ENCODE measurements around the gene HELZ2.
A peak's percentile ranks its signal among the peaks of the same experiment; 100 is the strongest.

Gene HELZ2

GRCh38 chr20:63570281-63571086 lies 3.6 kb downstream of the HELZ2 start:
- no peak for TF ChIP-seq EZH2phosphoT487 (IDR thresholded peaks at IDR 0.05; ENCODE audit: borderline replicate concordance, low read length)
- TF ChIP-seq, protein P1, sequence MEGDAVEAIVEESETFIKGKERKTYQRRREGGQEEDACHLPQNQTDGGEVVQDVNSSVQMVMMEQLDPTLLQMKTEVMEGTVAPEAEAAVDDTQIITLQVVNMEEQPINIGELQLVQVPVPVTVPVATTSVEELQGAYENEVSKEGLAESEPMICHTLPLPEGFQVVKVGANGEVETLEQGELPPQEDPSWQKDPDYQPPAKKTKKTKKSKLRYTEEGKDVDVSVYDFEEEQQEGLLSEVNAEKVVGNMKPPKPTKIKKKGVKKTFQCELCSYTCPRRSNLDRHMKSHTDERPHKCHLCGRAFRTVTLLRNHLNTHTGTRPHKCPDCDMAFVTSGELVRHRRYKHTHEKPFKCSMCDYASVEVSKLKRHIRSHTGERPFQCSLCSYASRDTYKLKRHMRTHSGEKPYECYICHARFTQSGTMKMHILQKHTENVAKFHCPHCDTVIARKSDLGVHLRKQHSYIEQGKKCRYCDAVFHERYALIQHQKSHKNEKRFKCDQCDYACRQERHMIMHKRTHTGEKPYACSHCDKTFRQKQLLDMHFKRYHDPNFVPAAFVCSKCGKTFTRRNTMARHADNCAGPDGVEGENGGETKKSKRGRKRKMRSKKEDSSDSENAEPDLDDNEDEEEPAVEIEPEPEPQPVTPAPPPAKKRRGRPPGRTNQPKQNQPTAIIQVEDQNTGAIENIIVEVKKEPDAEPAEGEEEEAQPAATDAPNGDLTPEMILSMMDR (IDR thresholded peaks at IDR 0.05; ENCODE audit: low read depth, low read length, poor library complexity, severe bottlenecking) = no peak
- H3K4me1 ChIP-seq (ENCODE audit: control insufficient read depth, low read length) = peaks cover 19% of the 10 kb centered on the region
- H3K27ac ChIP-seq (ENCODE audit: low read depth, low read length) = no peak overlapping the region
- peaks cover 3% of the 10 kb centered on the region; the same call in 1 of the 2 replicates for H4K20me1 ChIP-seq (ENCODE audit: control insufficient read depth, insufficient read depth, low read depth, low read length)
- no peak overlapping the region for H3K4me3 ChIP-seq (ENCODE audit: low read length)
- H3K4me2 ChIP-seq (ENCODE audit: low read length) = no peak overlapping the region
- H3F3A ChIP-seq (ENCODE audit: control insufficient read depth, insufficient read depth) = no peaks in the 10 kb centered on the region
- H3K9me3 ChIP-seq (ENCODE audit: control insufficient read depth, insufficient read depth, low read length) = no peaks in the 10 kb centered on the region
- no peaks in the 10 kb centered on the region for H3K9me2 ChIP-seq (replicated peaks; ENCODE audit: control insufficient read depth, low read length)
- peaks cover 36% of the 10 kb centered on the region for H3K27me3 ChIP-seq (ENCODE audit: control insufficient read depth, low read length)
- H3K79me2 ChIP-seq (ENCODE audit: control insufficient read depth, low read length) = no peaks in the 10 kb centered on the region
- no peaks in the 10 kb centered on the region for H3K36me3 ChIP-seq (ENCODE audit: control insufficient read depth, low read length)

DNA sequence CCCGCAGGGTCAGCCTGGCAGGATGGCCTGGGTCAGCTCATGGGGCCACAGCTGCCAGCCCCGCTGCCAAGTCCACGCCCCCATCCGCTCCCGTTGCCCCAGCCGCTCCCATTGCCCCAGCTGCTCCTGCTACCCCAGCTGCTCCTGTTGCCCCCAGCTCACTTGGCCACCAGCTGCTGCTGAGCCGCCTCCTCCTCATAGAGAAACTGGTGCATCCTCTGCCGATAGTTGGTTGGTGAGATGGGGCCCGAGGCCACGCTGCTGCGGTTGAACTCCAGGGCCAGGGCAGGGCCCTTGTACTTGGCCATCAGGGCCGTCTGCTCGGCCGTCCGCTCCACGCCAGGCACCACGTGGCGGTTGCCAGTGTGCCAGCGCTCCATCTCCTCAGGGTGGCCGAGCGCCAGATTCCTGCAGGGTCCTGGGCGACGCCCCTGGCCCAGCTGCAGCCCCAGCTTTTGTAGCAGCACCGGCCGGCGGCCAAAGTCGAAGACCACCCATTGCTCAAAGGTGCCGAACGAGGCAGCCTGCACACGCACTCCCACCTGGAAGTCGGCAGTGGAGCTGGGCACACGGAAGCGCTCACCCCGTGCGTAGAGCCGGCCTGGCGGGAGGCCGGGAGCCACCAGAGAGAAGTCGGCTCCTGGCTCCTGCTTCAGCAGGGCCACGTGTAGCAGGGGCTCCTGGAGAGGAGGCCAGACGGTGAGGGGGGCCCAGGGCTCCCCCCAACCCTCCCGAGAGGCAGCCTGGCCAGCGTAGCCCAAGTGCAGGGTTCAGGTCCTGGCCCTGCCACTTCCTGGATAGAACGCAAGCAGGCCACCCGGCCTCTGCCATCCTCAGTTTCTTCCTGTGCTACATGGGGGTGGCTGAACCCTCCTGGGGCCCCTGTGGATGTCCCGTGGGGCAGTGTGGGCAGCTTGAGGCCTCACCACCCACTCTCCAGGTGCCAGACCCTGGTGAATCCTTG lies 4.8 kb downstream of the HELZ2 start:
- no peak overlapping the region for H3K4me2 ChIP-seq (ENCODE audit: low read length)

GRCh38 chr20:63568170-63568981 lies 5.7 kb downstream of the HELZ2 start:
- no peaks in the 10 kb centered on the region for H3K79me2 ChIP-seq (ENCODE audit: control insufficient read depth, low read length)
- no peaks in the 10 kb centered on the region for H3F3A ChIP-seq (ENCODE audit: control insufficient read depth, insufficient read depth)
- peaks cover 3% of the 10 kb centered on the region; the same call in 1 of the 2 replicates for H4K20me1 ChIP-seq (ENCODE audit: control insufficient read depth, insufficient read depth, low read depth, low read length)
- H3K9me3 ChIP-seq (ENCODE audit: control insufficient read depth, insufficient read depth, low read length) = no peaks in the 10 kb centered on the region
- no peak for TF ChIP-seq EZH2phosphoT487 (IDR thresholded peaks at IDR 0.05; ENCODE audit: borderline replicate concordance, low read length)
- TF ChIP-seq, protein P1 (IDR thresholded peaks at IDR 0.05; ENCODE audit: low read depth, low read length, poor library complexity, severe bottlenecking) = no peak
- no peaks in the 10 kb centered on the region for H3K36me3 ChIP-seq (ENCODE audit: control insufficient read depth, low read length)
- 0 out of 2 replicates have a peak overlapping the region, but pooled peaks have one; percentile 1 for H3K4me2 ChIP-seq (ENCODE audit: low read length)
- H3K9me2 ChIP-seq (replicated peaks; ENCODE audit: control insufficient read depth, low read length) = no peaks in the 10 kb centered on the region
- H3K4me3 ChIP-seq (ENCODE audit: low read length) = no peak overlapping the region
- H3K27ac ChIP-seq (ENCODE audit: low read depth, low read length) = no peak overlapping the region
- H3K27me3 ChIP-seq (ENCODE audit: control insufficient read depth, low read length) = peaks cover 24% of the 10 kb centered on the region
- H3K4me1 ChIP-seq (ENCODE audit: control insufficient read depth, low read length) = peaks cover 12% of the 10 kb centered on the region

More for the DNA sequence above, 4.8 kb downstream of the HELZ2 start:
- H3K36me3 ChIP-seq (ENCODE audit: control insufficient read depth, low read length) = no peaks in the 10 kb centered on the region
- no peaks in the 10 kb centered on the region for H3K9me2 ChIP-seq (replicated peaks; ENCODE audit: control insufficient read depth, low read length)
- H3F3A ChIP-seq (ENCODE audit: control insufficient read depth, insufficient read depth) = no peaks in the 10 kb centered on the region
- H3K27ac ChIP-seq (ENCODE audit: low read depth, low read length) = no peak overlapping the region
- TF ChIP-seq, protein P1 (IDR thresholded peaks at IDR 0.05; ENCODE audit: low read depth, low read length, poor library complexity, severe bottlenecking) = no peak
- TF ChIP-seq EZH2phosphoT487 (IDR thresholded peaks at IDR 0.05; ENCODE audit: borderline replicate concordance, low read length) = no peak
- no peaks in the 10 kb centered on the region for H3K79me2 ChIP-seq (ENCODE audit: control insufficient read depth, low read length)
- no peak overlapping the region for H3K4me3 ChIP-seq (ENCODE audit: low read length)
- peaks cover 3% of the 10 kb centered on the region; the same call in 1 of the 2 replicates for H4K20me1 ChIP-seq (ENCODE audit: control insufficient read depth, insufficient read depth, low read depth, low read length)
- H3K4me1 ChIP-seq (ENCODE audit: control insufficient read depth, low read length) = peaks cover 16% of the 10 kb centered on the region
- H3K27me3 ChIP-seq (ENCODE audit: control insufficient read depth, low read length) = peaks cover 27% of the 10 kb centered on the region
- no peaks in the 10 kb centered on the region for H3K9me3 ChIP-seq (ENCODE audit: control insufficient read depth, insufficient read depth, low read length)

Data from DOHH2 (cell line).